ENCODE measurements around the gene ARMC7. TPM values are rescaled to one million over a fixed set of nuclear protein-coding genes. Genes with fewer than 3 reads are reported as not detected.
A peak's percentile ranks its signal among the peaks of the same experiment; 100 is the strongest.

ARMC7 gene
- total RNA-seq, 4 donors from 2014 or later = 7.5 to 15.5 (median 10.5) TPM

DNA sequence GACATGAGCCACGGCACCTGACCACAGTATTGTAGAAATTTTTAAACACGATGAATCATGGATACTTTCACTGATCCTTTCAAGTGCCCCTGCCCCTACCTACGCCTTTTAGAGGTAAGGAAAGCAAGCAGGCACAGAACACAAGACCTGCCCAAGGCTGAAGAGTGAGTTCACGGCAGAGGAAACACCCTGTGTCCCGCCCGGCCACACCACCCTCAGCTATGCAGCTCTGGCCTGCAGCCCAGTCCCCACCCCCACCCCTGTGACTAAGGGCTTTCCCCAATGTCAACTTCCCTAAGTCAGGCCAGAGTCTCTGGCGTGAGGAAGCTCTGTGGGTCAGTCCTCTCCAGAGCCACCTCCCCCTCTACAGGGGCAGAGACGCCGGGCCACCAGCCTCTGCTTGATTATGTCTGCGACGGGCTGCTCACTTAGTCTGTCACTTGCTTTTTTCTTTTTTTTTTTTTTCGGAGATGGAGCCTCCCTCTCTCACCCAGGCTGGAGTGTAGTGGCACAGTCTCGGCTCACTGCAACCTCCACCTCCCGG is 13.6 kb upstream of the ARMC7 start:
- peak overlapping the region; percentile 73 for H3K27ac ChIP-seq
- 33% methylated on average over 14 of the region's 14 CpGs for WGBS
- no peak for TF ChIP-seq EP300 (IDR thresholded peaks at IDR 0.05)
- TF ChIP-seq POLR2AphosphoS5 (IDR thresholded peaks at IDR 0.05) = peak in 1 of 3 donors; percentile 35
- no peak overlapping the region for H3K4me3 ChIP-seq
- no peaks in the 10 kb centered on the region for H3K9me3 ChIP-seq
- no peaks in the 10 kb centered on the region for H3K27me3 ChIP-seq
- DNase-seq (ENCODE audit: low spot score in 2 of 2) = no peak
- peaks cover 63% of the 10 kb centered on the region for H3K4me1 ChIP-seq
- peaks cover 21% of the 10 kb centered on the region for H3K36me3 ChIP-seq

DNA sequence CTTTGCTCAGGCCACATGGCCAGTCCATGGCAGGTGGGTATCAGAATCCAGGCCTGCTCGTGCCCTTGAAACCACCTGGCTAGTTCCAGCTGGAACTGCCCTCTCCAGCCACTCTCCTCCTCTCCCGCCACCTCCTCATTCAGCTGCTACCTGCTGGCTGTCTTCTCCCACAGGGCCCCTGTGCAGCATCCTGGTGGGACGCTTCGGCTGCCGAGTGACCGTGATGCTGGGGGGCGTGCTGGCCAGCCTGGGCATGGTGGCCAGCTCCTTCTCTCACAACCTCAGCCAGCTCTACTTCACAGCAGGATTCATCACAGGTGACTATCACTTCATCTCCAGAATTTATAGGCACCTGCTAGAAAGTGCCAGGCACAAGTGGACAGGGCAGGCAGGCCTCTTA is 11.9 kb upstream of the ARMC7 start:
- DNase-seq (ENCODE audit: low spot score in 2 of 2) = no peak
- Histone ChIP-seq H3K27me3 (no peaks in the 10 kb centered on the region), H3K4me1 (peaks cover 49% of the 10 kb centered on the region), H3K9me3 (no peaks in the 10 kb centered on the region), H3K27ac (no peak overlapping the region), H3K4me3 (no peak overlapping the region), H3K36me3 (peaks cover 21% of the 10 kb centered on the region)
- 92% methylated on average over 7 of the region's 7 CpGs for WGBS
- TF ChIP-seq EP300 (IDR thresholded peaks at IDR 0.05) (no peak), POLR2A (IDR thresholded peaks at IDR 0.05) (no peak), POLR2AphosphoS5 (IDR thresholded peaks at IDR 0.05) (no peak)
- TF ChIP-seq, protein P1, sequence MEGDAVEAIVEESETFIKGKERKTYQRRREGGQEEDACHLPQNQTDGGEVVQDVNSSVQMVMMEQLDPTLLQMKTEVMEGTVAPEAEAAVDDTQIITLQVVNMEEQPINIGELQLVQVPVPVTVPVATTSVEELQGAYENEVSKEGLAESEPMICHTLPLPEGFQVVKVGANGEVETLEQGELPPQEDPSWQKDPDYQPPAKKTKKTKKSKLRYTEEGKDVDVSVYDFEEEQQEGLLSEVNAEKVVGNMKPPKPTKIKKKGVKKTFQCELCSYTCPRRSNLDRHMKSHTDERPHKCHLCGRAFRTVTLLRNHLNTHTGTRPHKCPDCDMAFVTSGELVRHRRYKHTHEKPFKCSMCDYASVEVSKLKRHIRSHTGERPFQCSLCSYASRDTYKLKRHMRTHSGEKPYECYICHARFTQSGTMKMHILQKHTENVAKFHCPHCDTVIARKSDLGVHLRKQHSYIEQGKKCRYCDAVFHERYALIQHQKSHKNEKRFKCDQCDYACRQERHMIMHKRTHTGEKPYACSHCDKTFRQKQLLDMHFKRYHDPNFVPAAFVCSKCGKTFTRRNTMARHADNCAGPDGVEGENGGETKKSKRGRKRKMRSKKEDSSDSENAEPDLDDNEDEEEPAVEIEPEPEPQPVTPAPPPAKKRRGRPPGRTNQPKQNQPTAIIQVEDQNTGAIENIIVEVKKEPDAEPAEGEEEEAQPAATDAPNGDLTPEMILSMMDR (IDR thresholded peaks at IDR 0.05) = no peak

DNA sequence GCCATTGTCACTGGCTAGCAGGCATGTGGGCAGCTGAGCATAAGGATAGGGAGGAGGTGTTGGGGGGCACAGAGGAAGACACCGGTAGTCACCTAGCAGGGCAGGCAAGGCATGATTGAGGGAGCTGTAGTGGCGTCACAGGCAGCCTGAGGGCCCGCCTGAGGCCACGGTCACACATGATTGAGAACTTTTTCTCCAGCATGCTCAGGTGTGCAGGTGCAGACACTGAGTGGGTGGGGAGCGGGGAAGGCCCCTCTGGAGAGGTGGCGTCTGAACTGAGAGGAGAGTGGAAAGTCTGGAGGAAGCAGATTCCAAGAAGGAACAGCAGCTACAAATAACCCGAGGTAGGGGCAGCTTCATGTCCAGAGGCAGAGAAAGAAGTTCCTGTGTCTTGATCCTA is 10.9 kb upstream of the ARMC7 start:
- no peak overlapping the region for H3K27ac ChIP-seq
- TF ChIP-seq EP300 (IDR thresholded peaks at IDR 0.05) (no peak), POLR2AphosphoS5 (IDR thresholded peaks at IDR 0.05) (no peak)
- TF ChIP-seq, protein P1 (IDR thresholded peaks at IDR 0.05) = no peak
- peaks cover 39% of the 10 kb centered on the region for H3K4me1 ChIP-seq
- no peaks in the 10 kb centered on the region for H3K27me3 ChIP-seq
- DNase-seq (ENCODE audit: low spot score in 2 of 2) = no peak
- no peak overlapping the region for H3K4me3 ChIP-seq
- H3K9me3 ChIP-seq = no peaks in the 10 kb centered on the region
- peaks cover 21% of the 10 kb centered on the region for H3K36me3 ChIP-seq
- 86% methylated on average over 7 of the region's 7 CpGs for WGBS

DNA sequence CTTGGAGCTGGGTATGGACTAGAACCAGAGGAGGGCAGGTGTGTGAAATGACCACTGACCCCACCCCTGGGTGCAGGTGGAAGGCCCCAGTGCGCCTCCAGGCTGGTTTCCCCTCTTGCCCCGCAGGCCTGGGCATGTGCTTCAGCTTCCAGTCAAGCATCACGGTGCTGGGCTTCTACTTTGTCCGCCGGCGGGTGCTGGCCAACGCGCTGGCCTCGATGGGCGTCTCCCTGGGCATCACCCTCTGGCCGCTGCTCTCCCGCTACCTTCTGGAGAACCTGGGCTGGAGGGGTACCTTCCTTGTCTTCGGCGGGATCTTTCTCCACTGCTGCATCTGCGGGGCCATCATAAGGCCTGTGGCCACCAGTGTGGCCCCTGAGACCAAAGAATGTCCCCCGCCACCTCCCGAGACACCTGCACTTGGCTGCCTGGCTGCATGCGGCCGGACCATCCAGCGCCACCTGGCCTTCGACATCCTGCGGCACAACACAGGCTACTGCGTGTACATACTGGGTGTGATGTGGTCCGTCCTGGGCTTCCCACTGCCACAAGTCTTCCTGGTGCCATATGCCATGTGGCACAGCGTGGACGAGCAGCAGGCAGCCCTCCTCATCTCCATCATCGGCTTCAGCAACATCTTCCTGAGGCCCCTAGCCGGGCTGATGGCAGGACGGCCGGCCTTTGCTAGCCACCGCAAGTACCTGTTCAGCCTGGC is 9.7 kb upstream of the ARMC7 start:
- WGBS = 94% methylated on average over 21 of the region's 31 CpGs
- H3K27me3 ChIP-seq = no peaks in the 10 kb centered on the region
- H3K36me3 ChIP-seq = peaks cover 28% of the 10 kb centered on the region
- H3K4me1 ChIP-seq = peaks cover 27% of the 10 kb centered on the region
- H3K27ac ChIP-seq = no peak overlapping the region
- DNase-seq (ENCODE audit: low spot score in 2 of 2) = no peak
- no peak overlapping the region for H3K4me3 ChIP-seq
- TF ChIP-seq POLR2A (IDR thresholded peaks at IDR 0.05) (no peak), POLR2AphosphoS5 (IDR thresholded peaks at IDR 0.05) (no peak), EP300 (IDR thresholded peaks at IDR 0.05) (no peak)
- TF ChIP-seq, protein P1 (IDR thresholded peaks at IDR 0.05) = no peak
- no peaks in the 10 kb centered on the region for H3K9me3 ChIP-seq

DNA sequence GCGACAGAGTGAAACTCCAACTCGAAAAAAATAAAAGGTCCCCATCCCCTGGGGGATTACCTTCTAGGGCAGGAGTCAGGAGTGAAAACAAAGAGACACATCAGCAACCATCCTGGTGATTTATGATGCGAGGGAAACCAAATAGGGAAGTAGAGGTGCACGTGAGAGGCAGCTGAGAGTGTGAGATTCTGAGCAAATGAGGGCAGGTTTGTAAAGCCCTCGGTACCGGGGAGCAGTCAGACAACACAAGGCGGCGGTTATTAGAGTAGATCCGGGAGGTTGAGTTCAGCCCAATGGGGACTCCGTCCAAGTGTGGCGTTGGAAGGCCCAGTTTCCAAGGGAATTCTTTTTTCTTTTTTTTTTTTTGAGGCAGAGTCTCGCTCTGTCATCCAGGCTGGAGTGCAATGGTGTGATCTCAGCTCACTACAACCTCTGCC is 7.4 kb upstream of the ARMC7 start:
- H3K9me3 ChIP-seq = no peaks in the 10 kb centered on the region
- H3K27ac ChIP-seq = no peak overlapping the region
- H3K27me3 ChIP-seq = no peaks in the 10 kb centered on the region
- DNase-seq (ENCODE audit: low spot score in 2 of 2) = no peak
- TF ChIP-seq EP300 (IDR thresholded peaks at IDR 0.05) (no peak), POLR2A (IDR thresholded peaks at IDR 0.05) (no peak), POLR2AphosphoS5 (IDR thresholded peaks at IDR 0.05) (no peak)
- TF ChIP-seq, protein P1 (IDR thresholded peaks at IDR 0.05) = no peak
- H3K4me3 ChIP-seq = no peak overlapping the region
- peaks cover 28% of the 10 kb centered on the region for H3K36me3 ChIP-seq
- 56% methylated on average over 12 of the region's 12 CpGs for WGBS
- H3K4me1 ChIP-seq = peaks cover 3% of the 10 kb centered on the region

All from suprapubic skin (tissue), 4 donors.